ENCODE measurements around the gene TMEM181.
"Not testable (repeated sequence)": the region's sequence is repeated elsewhere in the genome, so short reads cannot be mapped to it uniquely, and the experiment has no call there.

The TMEM181 gene, protein sequence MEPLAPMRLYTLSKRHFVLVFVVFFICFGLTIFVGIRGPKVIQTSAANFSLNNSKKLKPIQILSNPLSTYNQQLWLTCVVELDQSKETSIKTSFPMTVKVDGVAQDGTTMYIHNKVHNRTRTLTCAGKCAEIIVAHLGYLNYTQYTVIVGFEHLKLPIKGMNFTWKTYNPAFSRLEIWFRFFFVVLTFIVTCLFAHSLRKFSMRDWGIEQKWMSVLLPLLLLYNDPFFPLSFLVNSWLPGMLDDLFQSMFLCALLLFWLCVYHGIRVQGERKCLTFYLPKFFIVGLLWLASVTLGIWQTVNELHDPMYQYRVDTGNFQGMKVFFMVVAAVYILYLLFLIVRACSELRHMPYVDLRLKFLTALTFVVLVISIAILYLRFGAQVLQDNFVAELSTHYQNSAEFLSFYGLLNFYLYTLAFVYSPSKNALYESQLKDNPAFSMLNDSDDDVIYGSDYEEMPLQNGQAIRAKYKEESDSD

GRCh38 chr6:158559895-158560835 is at the start of gene TMEM181:
TSS of gene TMEM181 (plus strand) at chr6:158560091. CDS start at chr6:158560225, 134 bp downstream.
- DNase-seq (ENCODE audit: low spot score) = peak; percentile 97

GRCh38 chr6:158512809-158513208 is 47.1 kb upstream of the TMEM181 start:
- DNase-seq (ENCODE audit: low spot score) = no peak

- no peak for DNase-seq (ENCODE audit: low spot score)
Measured at GRCh38 chr6:158514176-158514575, 45.7 kb upstream of the TMEM181 start.

- DNase-seq (ENCODE audit: low spot score) = no peak
Measured at GRCh38 chr6:158514991-158515390, 44.9 kb upstream of the TMEM181 start.

DNA sequence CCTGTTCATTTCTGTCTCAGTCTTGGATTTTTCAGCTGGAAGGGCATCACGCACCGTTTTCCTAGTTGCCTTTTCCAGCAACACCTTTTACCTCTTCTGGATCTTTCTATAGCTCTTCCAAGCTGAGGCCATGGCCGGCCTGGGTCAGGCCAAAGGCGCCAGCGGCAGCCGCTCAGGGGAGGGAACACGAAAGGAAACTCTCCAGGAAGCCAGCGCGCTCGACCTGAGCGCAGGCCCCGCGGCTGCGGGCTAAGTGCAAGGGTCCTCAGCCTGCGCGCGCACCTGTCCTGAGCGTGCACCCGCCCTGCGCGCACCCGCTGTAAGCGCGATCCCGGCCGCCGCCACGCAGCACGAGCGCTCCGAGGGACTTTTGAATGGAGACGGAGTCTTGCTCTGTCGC is 43.8 kb upstream of the TMEM181 start:
- DNase-seq (ENCODE audit: low spot score) = no peak

DNA sequence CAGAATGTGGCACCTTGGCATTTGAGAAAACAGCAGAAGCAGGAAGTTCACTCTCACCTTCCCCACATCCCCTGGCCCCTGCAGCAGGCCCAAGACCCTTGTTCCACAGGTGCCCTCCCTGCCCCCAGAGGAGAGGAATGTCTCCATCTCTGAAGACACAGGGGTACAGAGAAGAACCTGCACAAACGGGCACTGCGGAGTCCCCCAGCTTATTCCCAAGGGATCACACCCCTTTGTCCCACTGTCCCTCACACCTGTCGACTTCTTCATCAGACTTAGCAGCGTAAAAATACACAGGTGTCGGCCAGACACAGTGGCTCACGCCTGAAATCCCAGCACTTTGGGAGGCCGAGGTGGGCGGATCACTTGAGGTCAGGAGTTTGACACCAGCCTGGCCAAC is 42.9 kb upstream of the TMEM181 start:
- no peak for DNase-seq (ENCODE audit: low spot score)

DNA sequence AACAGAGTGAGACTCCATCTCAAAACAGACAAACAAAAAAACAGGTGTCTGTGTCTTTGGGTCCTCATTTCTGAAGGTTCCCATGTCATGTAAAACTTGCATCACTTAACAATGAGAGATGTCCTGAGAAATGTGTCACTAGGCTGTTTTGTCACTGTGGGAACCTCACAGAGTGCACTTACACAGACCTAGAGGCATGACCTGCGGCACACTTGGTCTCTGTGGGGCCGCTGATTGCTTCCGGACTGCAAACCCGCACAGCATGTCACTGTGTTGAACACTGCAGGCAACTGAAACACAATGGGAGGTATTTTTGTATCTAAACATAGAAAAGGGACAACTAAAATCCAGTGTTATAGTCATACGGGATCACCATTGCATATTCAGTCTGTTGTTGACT is 42.3 kb upstream of the TMEM181 start:
- no peak for DNase-seq (ENCODE audit: low spot score)

DNA sequence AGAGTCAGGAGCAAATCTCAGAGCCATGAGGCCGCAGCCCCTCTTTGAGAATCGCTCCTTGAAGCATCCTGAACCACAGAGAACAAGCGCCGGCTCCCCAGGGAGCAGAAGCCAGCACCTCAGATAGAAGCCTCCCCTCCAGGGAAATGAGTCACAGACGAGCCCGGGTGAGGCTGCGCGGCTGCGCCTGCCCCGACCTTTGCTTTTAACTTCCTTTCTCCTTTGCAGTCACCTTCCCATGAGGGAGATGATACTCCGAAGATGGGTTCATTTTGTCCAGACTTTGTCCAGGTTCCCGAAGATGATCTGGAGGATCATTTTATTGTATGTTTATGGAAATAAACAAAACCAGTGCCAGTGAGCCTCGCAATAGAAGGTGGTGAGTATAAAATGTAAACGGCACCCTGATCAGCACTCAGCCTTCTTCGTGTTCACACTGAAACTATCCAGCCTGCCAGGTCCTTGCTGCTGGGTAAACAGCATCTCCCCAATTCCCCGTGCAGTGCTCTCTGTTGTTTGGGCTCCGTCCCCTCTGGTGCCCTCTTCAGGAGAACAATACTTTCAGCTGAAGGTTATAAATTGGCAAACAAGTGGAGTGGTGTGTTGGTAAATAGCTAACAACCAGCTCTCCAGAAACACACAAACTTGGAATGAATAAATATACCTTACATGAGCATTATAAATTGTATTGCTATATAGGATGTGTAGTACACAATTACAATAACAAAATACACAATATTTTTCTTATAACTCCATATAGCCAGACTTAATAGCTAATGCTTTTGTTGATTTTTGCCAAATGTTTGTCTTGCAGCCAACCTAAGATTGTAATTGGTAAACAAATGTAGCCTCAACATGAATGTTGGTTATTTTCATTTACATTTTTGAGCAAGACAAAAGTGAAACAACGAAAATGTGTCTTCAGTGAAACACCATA is 41.4 kb upstream of the TMEM181 start:
- peak; percentile 89 for DNase-seq (ENCODE audit: low spot score)

DNA sequence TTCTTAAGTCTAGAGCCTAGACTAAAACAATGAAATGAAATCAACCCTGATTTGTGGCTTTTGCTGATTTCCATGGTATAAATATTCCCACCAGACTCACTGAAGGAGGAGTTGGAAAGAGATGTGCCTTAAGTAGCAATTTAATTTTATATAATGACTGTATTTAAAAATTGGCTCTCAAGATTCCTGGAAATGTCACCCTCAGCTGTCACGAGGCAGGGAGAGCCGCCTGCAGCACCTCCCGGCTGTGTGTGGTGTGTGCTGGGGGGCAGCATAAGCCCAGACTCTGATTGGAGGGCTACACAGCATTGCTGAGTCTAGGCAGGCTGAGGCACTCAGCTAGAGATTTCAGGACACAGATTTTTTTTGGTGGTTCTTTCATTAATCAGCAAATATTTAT is 40.6 kb upstream of the TMEM181 start:
- DNase-seq (ENCODE audit: low spot score) = no peak

GRCh38 chr6:158519761-158520160 is 40.1 kb upstream of the TMEM181 start:
- DNase-seq (ENCODE audit: low spot score) = no peak

DNA sequence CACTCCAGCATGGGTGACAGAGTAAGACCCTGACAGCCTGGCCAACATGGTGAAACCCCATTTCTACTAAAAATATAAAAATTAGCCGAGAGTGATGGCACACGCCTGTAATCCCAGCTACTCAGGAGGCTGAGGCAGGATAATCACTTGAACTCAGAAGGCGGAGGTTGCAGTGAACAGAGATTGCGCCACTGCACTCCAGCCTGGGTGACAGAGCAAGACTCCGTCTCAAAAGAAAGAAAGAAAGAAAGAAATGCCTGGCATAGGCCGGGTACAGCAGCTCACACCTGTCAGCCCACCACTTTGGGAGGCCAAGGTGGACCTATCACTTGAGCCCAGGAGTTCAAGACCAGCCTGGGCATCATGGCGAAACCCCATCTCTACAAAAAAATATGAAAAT is 38.9 kb upstream of the TMEM181 start:
- not testable (repeated sequence) for DNase-seq (ENCODE audit: low spot score)

- DNase-seq (ENCODE audit: low spot score) = no peak
Measured at GRCh38 chr6:158521759-158522158, 38.1 kb upstream of the TMEM181 start.

DNA sequence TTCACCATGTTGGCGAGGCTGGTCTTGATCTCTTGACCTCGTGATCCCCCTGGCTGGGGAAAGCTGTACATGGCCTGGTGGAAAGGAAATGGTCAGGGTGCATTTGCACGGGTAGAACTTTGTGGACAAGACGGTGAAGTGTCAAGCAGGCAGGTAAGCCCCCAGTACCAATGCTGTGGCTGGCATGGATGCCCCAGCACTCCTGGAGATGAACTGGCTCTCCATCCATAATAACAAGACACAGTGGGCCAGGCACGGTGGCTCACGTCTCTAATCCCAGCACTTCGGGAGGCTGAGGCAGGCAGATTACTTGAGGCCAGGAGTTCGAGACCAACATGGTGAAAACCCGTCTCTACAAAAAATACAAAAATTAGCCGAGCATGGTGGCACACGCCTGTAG is 37.3 kb upstream of the TMEM181 start:
- DNase-seq (ENCODE audit: low spot score) = no peak

GRCh38 chr6:158524311-158524710 is 35.6 kb upstream of the TMEM181 start:
- no peak for DNase-seq (ENCODE audit: low spot score)

- DNase-seq (ENCODE audit: low spot score) = not testable (repeated sequence)
Measured at GRCh38 chr6:158527858-158528257, 32.0 kb upstream of the TMEM181 start.

DNA sequence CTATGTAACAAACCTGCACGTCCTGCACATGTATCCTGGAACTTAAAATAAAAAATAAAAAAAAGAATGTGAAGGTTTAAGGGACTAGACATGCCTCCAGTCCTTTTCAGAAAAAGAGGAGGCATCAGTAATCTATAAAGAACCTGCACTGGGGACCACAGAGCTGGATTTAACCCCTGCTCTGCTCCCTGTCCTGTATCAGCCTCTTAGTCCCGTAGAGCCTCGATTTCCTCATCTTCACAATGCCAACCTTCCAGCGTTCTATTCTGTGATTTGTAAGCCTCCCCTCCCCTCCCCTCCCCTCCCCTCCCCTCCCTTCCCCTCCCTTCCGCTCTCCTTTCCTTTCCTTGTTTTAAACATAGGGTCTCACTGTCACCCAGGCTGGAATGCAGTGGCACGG is 31.1 kb upstream of the TMEM181 start:
- no peak for DNase-seq (ENCODE audit: low spot score)

DNA sequence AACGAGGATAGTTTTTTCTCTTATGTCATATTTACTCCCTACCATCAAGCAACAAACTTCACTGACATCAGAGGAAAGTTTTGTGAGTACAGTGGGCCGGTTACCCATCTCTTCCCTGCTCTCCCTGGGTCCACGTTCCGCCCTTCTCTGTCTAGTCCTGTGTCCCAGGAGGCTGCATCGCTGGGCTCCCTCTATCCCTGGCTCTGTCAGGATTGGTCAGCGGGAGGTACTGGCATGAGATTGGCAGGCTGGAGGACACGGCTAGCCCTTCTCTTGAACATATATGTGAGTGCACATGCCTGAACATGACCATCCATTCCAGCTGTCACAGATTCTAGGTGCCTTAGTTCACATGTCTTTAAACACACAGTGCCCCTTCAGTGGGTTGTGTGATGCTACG is 30.3 kb upstream of the TMEM181 start:
- no peak for DNase-seq (ENCODE audit: low spot score)

- no peak for DNase-seq (ENCODE audit: low spot score)
Measured at GRCh38 chr6:158531566-158531965, 28.3 kb upstream of the TMEM181 start.

DNA sequence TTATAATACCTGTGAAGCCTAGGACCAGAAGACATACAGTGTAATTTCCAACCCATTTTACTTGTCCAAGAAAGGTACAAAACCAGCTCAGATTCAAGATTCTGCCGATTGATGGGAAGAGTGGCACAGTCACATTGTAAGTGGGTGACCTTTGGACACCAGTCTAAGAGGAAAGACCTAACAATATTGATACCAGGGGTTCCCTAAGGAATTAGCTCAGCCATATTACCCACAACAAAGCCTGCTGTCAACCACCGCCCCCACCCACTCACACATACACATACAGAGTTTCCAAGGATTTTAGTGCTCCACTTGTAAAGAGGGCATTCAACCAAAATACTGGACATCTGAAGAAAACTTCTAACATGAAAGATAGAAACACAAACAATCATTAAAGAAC is 27.9 kb upstream of the TMEM181 start:
- DNase-seq (ENCODE audit: low spot score) = no peak

DNA sequence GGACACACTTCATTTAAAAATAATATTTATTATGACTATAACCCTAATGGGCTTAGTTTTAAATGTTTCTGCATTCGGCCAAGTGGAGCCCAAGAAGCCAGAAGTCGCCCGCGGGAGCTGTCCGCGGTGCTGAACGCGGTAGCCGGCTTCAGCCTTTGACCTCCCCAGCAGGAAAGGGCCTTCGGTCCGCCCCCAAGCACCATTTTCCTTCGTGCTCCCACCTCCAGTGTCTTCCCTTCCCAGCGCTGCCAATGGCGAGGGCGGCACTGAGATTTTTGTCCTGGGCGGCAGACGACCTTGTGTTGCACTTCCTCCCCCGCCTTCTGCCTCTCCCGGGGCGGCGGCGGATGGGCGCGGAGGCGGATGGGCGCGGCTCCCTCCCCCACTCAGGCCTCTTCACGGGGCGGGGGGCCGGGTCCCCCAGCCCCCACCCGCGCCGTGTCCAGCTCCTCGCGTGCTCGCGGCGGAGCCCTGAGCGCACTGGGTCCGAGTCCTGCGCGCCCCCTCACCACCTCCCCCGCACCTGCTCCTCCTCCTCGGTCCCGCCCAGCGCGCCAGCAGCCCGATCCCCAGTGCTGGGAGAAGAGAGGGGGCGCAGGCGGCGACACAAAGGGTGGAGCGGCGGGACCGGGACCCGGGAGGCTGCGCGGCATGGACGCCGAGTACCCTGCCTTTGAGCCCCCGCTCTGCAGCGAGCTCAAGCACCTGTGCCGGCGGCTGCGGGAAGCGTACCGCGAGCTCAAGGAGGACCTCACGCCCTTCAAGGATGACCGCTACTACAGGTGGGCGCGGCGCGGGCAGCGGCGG is 23.6 kb upstream of the TMEM181 start:
- peak; percentile 87 for DNase-seq (ENCODE audit: low spot score)
